ENCODE measurements around the gene NAPG.
"Not testable (repeated sequence)": the region's sequence is repeated elsewhere in the genome, so short reads cannot be mapped to it uniquely, and the experiment has no call there.

DNA sequence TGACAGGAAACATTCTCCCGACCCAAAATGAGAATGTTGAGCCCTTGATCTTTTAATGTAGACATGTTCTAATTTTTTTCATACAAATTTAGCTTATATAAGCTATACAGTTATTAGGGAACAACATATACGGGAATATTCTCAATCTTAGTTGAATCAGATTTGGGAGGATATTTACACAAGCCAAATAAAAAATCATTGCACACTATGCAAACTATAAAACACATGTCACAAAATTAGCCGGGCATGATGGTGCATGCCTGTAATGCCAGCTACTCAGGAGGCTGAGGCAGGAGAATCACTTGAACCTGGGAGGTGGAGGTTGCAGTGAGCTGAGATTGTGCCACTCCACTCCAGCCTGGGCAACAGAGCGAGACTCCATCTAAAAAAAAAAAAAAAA, 71.9 kb downstream of the NAPG start:
- not testable (repeated sequence) for TF ChIP-seq YY1 (IDR thresholded peaks at IDR 0.05; ENCODE audit: low read depth, low read length); EZH2 (IDR thresholded peaks at IDR 0.05; ENCODE audit: borderline replicate concordance, control insufficient read depth, low read depth, low read length); EGR1 (IDR thresholded peaks at IDR 0.05; ENCODE audit: borderline replicate concordance in 1 of 2, low read depth in 2 of 2, low read length in 2 of 2); ZSCAN29 (IDR thresholded peaks at IDR 0.05); CREB1 (IDR thresholded peaks at IDR 0.05; ENCODE audit: low read depth); HDAC2 (IDR thresholded peaks at IDR 0.05); POLR2A (IDR thresholded peaks at IDR 0.05; ENCODE audit: low read depth, low read length); HDAC6 (IDR thresholded peaks at IDR 0.05; ENCODE audit: unreplicated experiment); RAD51 (IDR thresholded peaks at IDR 0.05); MYC (IDR thresholded peaks at IDR 0.05; ENCODE audit: insufficient read depth, insufficient read length, insufficient replicate concordance, low read length, severe bottlenecking); GABPA (IDR thresholded peaks at IDR 0.05; ENCODE audit: low read depth); CTCF (IDR thresholded peaks at IDR 0.05 in 2 of 3, conservative IDR thresholded peaks at IDR 0.05 in 1 of 3; ENCODE audit: control insufficient read depth in 2 of 3, extremely low read depth in 1 of 3, insufficient read depth in 1 of 3, low read depth in 3 of 3, low read length in 3 of 3); JUND (IDR thresholded peaks at IDR 0.05; ENCODE audit: low read depth, low read length)
- TF ChIP-seq, protein P1, sequence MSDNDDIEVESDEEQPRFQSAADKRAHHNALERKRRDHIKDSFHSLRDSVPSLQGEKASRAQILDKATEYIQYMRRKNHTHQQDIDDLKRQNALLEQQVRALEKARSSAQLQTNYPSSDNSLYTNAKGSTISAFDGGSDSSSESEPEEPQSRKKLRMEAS (IDR thresholded peaks at IDR 0.05; ENCODE audit: low read depth, low read length) = not testable (repeated sequence)

Data from GM12878 (cell line).